NCI-H2196 (cell line): Measurements from ENCODE around the gene NUDT1.

Source experiments
- DNase-seq: peaks from one replicate; lab custom pipeline; 2025; ENCODE audit not compliant: unreplicated experiment; lab: John Stamatoyannopoulos, UW

NUDT1 gene

GRCh38 chr7:2295936-2296620 lies 54.1 kb downstream of the NUDT1 start:
- DNase-seq = no peak

DNA sequence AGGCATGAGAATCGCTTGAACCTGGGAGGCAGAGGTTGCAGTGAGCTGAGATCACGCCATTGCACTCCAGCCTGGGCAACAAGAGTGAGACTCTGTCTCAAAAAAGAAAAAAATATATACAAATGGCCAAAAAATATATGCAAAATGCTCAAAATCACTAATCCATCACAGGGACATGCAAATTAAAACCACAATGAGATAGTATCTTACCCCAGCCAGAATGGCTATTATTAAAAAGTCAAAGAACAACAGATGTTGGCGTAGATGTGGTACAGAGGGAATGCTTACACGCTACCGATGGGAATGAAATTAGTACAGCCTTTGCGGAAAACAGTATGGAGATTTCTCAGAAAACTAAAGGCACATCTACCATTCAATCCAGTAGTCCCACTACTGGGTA lies 54.8 kb downstream of the NUDT1 start:
- DNase-seq = no peak

DNA sequence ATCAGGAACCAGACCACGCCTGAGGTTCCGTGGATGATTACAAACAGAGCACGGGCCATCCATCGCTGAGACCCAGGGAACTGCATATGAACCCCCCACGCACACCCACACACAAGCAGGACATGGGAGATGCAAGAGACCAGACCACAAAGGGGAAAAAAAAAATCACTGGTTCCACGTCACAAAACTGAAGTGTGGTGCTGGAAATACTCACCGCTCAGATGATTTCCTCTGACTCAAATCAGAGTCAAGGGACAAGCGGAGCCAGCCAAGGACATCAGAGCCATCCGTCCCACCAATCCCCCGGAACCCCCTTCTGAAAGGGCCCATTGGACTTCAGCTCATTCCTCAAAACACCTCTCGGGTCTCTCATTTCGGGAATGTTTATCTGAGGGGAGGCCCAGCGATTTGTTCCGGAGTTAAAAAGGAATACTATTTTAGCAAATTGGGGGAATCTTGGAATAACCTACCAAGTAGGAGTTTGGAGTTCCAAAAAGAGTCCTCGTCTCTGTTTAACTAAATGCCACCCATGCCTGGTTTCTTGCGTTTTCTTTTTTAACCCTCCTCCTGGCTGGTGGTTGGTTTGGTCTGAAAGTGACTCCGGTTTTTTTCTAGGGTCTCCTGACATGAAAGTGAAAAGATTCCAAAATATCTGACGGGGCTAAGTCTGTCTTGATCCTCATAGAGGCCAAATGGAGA lies 57.3 kb downstream of the NUDT1 start:
- no peak for DNase-seq

- DNase-seq = no peak
Observed at GRCh38 chr7:2299870-2300512, 58.0 kb downstream of the NUDT1 start.
